GM21529 (cell line): ENCODE measurements around the gene ADCY3.
"Not testable (repeated sequence)": the region's sequence is repeated elsewhere in the genome, so short reads cannot be mapped to it uniquely, and the experiment has no call there.

Source experiments
- ATAC-seq: cut with Tn5 transposase; IDR thresholded peaks from one replicate; pipeline ENCODE4 v1.9.1; 2021; ENCODE audit not compliant: unreplicated experiment

ADCY3 gene

DNA sequence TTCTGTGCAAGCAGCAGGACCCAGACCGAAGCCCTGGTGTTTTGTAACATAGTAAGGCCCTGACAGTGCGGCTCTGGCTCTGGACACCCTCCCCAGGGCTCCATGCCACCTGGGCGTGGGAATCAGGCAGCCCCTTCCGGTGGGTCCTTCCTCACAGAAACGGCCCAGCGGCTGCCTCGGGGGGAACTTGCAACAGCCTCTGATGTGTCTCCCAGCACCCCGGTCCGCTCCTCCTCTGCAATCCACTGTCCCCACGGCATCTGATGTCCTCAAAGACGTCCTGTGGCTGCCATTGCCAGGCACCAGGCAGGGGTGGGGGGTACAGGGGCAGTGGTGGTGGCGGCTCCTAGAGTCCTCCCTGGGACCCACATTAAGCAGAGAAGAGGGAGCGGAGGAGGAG is 68.0 kb downstream of the ADCY3 start:
- no peak for ATAC-seq

DNA sequence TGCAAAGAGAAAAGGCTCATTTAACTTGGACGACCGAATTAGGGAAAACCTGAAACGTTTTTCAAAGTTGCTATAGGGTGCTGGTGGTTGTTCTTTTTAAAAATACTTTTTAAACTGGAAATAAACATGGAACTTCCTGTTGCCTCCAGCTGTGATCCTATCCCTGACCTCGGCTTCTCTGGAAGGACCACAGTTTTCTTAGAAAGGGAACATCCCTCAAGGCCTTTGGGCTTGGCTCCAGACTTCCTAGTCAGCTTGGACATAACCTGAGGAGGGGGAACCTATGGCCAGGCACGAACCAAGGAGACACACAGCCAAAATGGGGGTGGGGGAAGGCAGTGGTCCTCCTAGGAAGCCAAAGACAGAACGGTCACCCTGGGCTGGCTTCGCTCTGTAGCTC is 69.1 kb downstream of the ADCY3 start:
- ATAC-seq, result no peak

DNA sequence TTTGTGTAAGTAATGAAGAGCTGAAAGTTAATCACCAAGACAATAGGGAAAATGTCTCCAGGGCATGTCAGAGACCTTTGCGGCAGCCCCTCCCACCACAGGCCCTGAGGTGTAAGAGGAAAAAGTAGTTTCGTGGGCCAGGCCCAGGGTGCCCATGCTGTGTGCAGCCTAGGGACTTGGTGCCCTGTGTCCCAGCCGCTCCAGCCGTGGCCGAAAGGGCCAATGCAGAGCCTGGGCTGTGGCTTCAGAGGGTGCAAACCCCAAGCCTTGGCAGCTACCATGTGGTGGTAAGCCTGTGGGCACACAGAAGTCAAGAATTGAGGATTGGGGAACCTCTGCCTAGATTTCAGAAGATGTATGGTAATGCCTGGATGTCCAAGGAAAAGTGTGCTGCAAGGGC is 74.3 kb downstream of the ADCY3 start:
- no peak for ATAC-seq

DNA sequence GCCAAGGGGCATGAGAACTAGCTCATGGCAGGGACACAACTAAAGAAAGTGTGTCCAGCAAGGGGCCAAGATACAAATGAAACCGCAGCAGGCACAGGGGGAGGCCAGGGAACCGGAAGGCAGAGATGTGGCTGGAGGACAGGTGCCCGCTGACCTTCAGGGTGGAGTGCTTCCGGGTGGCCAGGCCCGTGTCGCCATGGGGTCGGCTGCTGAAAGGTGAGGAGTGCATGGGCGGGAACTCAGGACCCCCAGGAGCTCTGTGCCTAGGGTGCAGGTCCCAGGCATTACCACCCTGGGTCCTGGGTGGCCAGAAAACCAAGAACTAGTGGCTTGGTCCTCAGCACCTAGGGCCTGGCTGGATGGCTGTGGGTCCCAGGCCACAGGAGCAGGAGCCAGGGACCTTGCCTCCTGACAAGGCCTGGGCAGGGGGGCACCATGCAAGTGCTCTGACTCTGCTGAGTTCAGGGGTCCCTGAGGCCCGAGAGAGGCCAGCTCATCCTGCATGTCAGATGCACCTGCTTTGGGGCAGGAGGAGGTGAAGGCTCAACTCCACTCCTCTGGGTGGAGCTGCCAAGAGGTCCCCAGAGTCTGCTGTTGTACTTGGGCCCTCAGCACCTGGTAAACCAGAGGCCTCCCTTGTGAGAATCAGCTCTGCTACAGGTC is 75.9 kb downstream of the ADCY3 start:
- no peak for ATAC-seq

DNA sequence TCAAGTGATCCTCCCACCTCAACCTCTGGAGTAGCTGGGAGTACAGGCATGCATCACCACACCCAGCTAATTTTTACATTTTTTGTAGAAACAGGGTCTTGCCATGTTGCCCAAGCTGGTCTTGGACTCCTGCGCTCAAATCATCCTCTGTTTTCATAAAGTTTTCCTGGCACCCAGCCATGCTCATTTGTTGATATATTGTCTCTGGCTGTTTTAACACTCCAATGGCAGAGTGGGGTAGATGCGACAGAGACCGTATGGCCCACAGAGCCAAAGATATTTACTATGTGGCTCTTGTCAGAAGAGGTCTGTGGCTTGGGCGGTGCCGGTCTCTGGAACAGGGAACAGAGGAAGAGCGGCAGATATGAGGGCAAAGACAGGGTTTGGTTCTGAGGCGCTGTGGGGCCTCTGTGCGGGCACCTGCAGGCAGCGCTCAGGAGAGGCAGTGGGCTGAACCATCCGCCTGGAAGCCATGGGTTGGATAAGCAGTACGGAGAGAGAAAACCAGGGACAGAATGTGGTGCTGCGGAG is 76.6 kb downstream of the ADCY3 start:
- ATAC-seq, result no peak

DNA sequence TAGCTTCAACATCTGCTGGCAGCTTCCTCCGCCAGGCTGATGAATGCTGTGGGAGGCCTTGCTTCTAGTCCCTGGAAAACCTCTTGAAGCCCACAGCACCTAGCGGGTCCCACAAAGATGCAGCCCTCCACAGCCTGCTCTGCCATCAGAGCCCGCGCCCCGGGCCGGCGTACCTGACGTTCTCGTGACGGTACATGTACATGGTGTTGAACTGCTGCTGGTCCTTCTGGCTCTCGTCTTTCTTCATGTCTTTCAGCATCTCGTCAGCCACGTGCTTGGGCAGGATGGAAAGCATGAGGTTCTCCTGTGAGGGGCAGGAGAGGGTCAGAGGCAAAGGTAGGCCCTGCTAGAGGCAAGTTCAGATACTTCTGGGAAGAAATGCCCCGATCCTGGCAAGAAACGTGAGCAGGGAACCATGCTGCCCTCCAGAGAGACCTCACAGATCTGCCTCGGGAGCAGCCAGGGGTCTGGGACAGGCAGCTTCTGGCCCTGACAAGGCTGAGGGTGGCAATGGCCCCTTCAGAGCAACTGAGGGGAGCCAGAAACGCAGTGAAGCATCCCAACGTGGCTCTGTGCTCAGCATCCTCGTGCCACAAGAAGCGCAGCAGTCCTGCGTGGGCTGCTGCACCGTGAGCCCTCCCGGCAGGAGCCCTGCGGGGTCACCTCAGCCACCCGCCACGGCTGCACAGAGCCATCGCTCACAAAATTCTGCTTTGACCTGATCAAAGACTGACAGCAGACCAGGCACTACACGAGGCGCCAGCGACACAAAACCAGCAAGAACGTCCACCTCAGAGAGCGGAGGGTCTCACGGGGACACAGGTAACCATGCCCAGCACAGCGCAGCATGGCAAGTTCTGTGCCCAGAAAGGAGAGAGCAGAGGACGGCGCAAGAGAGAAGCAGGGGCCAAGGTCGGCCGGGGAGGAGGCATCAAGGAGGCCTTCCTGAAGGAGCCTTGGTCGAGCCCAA is 77.7 kb downstream of the ADCY3 start:
- ATAC-seq, result no peak

DNA sequence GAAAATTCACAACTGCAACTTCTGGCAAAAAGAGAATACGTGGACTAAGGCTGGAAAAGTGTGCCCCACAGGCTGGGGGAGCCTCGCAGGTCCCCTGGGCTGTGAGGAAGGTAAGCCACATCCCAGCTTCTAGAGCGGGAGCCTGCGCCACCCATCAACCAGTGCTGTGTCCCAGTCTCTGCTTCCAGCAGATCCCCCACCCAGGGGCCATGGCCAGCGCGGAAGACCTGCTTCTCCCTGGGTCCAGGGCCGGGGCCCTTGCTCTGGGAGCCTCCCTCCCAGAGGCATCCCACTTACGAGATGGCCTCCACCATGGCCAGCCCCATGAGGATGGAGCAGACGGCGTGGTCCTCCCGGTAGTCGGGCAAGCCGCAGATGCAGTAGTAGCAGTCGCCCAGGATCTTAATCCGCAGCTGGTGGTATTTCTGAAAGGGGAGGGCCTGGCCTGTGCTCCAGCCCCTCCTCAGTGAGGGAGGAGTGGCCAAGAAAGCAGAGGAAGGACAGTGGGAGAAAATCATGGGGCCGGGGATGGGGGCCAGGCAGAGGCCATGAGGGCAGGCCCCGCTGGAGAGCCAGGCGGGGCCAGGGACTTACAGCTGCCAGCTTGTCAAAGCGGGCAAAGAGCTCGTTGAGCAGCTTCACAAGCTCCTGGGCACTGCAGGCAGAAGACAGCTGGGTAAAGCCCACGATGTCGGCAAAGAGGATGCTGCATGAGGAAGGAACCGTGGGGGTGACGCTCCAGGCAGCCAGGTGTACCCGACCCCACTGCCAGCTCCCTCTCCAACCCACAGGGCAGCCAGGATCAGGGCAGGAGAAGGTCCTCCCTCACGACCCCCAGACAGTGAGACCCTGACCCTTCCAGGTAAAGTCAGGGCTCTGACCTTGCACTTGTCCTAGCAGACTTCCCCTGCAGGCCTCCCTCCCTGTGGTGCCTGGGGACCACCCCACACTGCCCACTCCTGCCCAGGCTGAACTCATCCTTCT is 78.8 kb downstream of the ADCY3 start:
- ATAC-seq, result no peak

DNA sequence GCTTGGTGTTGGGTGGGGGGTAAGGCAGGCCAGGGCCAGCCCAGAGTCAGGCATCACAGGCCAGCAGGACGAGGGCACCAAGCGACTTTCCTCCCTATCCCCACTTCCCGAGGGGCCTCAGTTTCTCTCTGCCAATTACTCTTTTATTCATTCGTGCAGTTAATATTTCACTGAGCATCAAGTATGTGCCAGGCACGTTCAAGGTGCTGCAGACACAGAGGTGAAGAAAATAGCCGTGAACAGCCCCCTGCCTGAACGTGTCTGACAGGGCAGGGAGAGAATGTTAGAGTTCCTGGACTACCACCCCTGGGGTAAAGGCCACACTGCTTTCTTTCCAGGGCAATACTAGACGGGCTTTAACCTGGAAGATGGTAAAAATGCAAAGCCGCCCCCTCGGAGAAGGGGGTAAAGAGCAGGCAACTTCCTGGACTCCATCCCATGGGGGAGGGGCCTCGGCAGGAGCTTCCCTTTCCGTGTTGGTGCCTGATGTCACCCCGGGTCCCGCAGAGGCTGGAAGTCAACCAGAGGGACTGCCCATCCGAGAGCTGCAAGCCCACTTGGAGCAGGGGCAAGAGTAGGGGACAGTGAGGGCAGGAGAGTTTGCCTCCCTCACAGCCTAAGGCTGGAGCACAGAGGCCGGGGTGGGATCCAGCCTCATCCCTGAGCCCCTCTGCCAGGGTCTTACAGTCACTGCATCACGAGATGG is 79.7 kb downstream of the ADCY3 start:
- ATAC-seq, result no peak

DNA sequence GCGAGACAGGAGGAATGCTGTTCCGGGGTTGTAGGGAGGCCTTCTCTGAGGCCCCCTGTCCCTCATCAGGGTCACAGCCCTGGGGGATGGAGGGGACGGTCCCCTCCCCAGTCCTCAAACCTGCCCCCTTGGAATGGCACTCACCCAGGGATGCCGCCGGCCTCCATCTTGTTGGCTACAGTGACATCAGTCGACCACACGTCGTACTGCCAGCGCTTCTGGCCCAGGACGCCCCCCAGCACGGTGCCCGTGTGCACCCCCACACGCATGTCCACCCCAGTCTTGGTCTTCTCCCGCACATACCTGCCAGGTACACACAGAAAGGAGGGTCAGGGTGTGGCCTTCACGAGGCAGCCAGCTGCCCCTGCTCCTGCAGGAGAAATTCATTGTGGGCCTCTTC is 80.3 kb downstream of the ADCY3 start:
- ATAC-seq, result no peak

DNA sequence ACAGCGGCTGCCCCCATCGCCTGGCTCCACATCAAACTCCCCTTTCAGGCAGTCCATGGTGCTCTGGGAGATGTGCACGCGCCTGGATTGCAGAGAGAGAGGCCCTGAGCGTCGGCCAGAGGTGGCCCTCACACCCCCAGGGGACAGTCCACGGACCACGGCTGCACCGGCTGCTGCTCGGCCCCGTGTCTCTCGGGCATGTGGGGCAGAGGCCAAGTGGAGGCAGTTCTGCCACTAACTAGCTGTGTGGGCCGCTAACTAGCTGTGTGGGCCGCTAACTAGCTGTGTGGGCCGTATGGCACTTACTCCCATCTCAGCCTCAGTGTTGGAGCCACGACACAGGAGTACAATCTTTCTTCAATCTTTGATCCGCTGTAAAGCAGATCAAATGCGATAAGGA is 81.5 kb downstream of the ADCY3 start:
- no peak for ATAC-seq

DNA sequence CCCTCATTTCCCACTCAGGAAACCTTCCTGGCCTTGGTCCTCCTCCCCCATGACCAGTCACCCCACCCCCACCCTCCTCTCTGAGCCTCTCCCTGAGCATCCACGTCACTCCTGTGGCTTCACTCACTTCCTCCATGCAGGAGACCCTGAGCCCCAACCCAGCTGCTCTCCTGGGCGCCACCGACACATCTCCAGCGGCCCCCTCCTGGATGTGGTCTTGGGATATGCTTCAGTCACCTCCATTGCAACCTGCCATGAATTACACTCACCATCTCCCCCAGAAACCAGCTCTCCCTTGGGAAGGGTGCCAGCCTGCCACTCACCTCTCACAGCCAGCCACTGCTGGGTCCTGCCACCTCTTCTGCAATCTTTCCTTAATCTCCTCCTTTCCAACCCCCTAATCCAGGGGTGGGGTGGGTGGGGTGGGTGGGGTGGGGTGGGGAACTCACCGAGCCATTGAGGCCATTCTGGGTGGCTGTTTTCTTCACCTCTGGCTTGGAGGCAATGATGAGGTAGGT is 82.0 kb downstream of the ADCY3 start:
- no peak for ATAC-seq

DNA sequence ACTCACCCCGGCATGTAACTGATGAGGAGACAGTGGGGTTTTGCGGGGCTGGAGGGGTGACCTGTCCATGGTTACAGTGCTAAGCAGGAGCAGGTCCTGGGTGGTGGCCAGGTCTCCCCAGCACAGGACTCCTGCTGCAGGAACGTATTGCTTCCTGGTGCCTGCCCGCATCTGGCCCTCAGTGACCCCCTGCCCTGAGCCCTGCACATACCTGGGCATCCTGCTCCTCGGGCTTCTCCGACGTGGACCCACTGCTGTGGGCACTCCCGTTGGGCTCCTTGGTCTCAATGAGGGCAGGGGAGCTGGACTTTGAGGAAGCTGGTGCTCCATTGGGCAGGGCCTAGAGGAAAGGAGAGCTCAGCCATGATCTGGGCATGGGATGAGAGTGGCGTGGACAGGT is 83.3 kb downstream of the ADCY3 start:
- no peak for ATAC-seq

DNA sequence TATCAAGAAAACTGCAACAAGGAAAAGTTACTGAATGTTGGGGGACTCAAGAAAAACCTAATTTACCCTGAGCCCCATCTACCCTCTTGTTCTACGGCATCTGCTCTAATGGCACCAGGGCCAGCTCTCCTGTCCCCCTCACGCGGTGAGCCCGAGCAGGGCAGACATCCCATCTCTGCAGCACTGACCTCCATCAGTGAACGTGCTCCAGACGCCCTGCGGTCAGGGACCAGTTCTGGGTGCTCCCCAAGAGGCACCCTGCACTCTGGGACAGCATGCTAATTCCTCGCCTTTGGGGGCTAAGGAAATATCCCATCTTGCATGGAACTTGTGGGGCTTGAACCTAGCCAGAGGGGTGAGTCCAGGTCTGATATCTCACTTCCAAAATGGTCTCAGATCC is 83.8 kb downstream of the ADCY3 start:
- ATAC-seq, result no peak

DNA sequence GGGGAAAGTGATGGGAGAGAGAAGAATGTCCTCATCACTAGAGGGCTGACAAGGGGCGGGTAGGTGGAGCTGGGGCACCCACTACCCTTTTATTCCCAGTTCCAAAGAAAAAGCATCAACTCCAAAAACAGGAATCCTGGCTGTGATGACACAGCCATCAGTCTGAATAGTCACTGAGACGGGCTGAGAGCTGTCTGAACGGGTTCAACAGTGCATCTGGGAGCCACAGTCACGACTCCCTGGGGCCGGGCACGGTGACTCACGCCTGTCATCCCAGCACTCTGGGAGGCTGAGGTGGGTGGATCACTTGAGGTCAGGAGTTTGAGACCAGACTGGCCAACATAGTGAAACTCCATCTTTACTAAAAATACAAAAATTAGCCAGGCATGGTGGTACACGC is 84.6 kb downstream of the ADCY3 start:
- ATAC-seq, result not testable (repeated sequence)

DNA sequence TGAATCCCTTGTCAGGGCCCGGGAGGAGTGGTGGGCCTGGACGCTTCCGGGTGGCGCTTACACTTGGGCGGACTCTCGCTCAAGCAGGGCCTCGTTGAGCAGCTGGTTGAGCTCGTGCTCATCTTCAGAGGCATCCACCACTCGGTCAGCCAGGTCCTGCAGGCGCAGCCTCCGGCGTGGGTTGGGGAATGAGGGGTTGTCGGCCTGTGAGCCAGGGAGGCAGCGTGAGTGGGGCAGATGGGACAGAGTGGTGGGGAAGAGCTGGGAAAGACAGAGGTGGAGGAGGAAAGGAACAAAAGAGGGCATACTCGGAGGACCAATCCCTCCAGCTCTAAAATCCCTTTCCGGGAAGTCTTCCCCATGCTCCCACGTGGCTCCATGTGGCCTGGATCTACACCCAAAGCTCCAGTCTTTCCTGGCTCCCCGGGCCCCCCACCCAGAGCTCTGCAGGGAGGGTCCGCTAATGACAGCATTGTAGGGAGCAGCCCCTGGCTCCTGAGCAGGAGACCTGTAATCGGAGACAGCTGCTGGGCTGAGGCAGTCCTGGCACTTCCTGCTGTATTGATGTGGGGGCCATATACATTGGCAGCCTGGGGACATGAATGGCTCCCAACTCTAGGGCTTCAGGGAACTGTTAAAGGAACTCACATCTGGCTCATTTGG is 85.2 kb downstream of the ADCY3 start:
- no peak for ATAC-seq

DNA sequence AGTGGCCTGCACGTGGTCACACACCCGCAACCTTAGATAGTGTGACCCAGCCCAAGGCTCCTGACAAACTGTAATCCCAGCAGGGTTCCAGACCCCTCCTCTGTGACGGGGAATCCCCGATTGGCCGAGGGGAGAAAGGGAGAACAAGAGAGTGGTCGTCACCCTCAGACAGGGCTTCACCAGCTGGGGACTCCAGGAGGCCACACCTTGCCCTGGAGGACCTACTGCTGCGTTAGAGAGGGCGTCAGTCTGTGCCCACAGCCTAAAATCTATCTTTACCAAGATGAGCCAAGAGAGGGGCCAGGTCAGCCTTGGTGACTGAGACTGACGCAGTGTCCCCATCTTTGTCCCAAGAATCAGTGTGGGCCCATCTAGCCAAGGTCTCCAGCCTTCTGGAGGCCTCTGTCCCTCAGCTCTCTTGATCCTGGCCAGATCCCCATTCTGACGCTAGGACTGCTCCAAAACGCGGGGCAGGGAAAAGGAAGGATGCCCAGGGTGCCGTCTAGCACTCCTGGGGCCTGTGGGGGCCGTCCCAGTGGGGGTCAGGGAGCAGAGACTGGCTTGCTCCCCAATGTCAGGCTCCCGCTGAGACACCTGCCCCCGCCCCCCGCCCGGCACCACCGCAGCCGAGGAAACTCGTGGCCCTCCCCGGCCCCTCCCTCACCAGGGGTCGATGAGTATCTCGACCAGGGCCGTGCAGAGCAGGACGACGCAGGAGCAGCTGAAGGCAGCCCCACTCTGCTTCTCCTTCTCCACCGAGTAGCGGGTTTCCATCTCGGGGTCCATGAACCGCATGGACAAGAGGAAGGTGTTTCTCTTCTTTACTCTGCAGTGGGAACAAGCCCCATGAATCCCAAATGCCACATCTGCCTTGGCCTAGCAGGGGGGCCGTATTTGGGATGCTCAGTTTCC is 86.0 kb downstream of the ADCY3 start:
- ATAC-seq, result no peak

DNA sequence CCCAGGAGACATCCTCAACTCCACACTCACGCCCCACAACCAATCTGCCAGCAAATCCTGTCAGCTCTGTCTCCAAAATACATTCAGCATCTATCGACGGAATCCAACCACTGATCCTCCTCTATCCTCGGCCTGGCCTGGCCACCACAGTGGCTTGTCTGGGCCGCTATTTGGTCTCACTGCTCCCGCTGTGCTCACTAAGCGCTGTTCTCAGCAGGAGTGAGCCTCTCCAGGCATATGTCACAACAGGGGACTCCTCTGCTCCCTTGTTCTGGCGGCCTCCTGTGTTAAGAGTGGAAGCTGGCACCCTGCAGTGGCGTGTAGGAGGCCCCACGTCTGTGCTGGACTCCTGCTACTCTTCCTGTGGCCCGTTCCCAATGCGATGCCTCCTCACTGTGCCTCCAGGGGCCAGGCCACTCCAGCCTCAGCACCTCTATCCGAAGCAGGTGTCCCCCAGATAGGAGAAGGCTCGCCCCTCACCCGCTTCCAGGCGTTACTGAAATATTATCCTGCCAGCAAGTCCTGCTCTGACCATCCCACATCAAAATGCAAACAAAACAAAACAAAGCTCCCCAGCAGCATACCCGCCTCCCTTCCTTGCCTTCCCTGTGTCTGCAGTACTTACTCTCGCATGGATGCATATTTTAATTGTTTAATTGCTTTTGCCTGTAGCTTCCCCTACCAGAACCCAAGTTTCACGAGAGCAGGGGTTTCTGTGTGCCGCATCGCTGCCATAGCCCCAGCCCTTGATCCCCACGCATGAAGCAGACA is 86.9 kb downstream of the ADCY3 start:
- no peak for ATAC-seq

DNA sequence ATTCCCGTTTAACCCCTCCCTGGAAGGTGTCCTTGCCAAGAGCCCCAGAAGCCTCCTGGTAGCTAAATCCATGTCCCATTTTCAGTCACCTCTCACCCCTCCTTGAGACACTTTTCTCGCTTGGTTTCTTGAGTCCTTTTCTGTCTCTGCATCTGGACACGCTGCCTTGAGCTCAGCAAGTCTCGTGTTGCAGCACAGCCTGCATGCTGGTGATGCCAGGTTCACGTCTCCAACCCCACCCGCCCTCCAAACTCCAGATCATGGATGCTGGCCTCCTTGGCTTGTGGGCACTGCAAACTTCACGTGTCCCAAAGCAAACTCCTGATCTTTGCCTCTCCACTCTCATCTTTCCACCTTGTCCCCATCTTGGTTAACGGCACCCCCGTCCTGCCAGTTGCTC is 87.5 kb downstream of the ADCY3 start:
- ATAC-seq, result no peak
